Panc1 (cell line): ENCODE measurements around the gene ADA.

Source experiments
- POLR2AphosphoS5 ChIP-seq: IDR thresholded peaks from 2 replicates; pipeline ENCODE4 v1.6.1; 2012; ENCODE audit warnings: mild to moderate bottlenecking, low read depth, low read length, moderate library complexity
- SIN3A ChIP-seq: IDR thresholded peaks from 2 replicates; pipeline ENCODE4 v1.6.1; 2012; ENCODE audit warnings: low read depth, mild to moderate bottlenecking, low read length, moderate library complexity, borderline replicate concordance; ENCODE audit not compliant: insufficient read depth
- TCF7L2 ChIP-seq: IDR thresholded peaks from 2 replicates; pipeline ENCODE4 v1.6.1; 2011; ENCODE audit warnings: mild to moderate bottlenecking, low read depth, low read length, inconsistent platforms
- TF ChIP-seq, protein P1 (sequence below): fragments of 450-650 bp; IDR thresholded peaks from 2 replicates; pipeline ENCODE4 v1.5.1; 2017; ENCODE audit warnings: mild to moderate bottlenecking

DNA sequence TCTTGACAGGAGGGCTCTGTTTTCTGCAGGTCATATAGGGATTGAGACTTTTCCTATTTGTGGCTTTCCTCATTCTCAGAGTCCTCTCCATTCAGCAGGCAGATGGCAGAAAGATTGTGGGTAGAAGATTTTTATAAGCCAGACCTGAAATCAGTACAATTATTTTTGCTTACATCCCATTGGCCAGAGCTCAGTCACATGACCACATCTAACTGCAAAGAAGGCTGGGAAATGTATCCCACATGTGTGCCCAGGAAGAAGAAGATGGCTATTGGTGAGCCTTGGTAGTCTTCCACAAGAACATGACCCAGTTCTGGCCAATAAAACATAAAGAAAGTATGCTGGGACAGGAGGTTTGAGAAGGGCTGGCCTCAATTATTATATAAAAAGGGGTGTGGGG, 42.1 kb upstream of the ADA start:
- TF ChIP-seq, protein P1, sequence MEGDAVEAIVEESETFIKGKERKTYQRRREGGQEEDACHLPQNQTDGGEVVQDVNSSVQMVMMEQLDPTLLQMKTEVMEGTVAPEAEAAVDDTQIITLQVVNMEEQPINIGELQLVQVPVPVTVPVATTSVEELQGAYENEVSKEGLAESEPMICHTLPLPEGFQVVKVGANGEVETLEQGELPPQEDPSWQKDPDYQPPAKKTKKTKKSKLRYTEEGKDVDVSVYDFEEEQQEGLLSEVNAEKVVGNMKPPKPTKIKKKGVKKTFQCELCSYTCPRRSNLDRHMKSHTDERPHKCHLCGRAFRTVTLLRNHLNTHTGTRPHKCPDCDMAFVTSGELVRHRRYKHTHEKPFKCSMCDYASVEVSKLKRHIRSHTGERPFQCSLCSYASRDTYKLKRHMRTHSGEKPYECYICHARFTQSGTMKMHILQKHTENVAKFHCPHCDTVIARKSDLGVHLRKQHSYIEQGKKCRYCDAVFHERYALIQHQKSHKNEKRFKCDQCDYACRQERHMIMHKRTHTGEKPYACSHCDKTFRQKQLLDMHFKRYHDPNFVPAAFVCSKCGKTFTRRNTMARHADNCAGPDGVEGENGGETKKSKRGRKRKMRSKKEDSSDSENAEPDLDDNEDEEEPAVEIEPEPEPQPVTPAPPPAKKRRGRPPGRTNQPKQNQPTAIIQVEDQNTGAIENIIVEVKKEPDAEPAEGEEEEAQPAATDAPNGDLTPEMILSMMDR: no peak
- TF ChIP-seq TCF7L2 (no peak), POLR2AphosphoS5 (no peak), SIN3A (no peak)
